Mesothelial cell of epicardium (in vitro differentiated cells): ENCODE results near the gene FBXO10. TPM values are rescaled to one million over a fixed set of nuclear protein-coding genes. Genes with fewer than 3 reads are reported as not detected.
"Not testable (repeated sequence)": the region's sequence is repeated elsewhere in the genome, so short reads cannot be mapped to it uniquely, and the experiment has no call there.

Experiments used
- DNase-seq, 2 experiments: peaks; one replicate each; pipeline ENCODE4 v3.0.0; 2021; ENCODE audit warnings: low spot score in 2 of 2; ENCODE audit not compliant: unreplicated experiment in 2 of 2
- H3K27ac Mint-ChIP-seq: 2 replicates; pipeline ENCODE4 v1.8.0; 2021; ENCODE audit warnings: mixed read lengths
- H3K27me3 Mint-ChIP-seq: 2 replicates; pipeline ENCODE4 v1.8.0; 2021; ENCODE audit warnings: low read depth, mixed read lengths
- H3K36me3 Mint-ChIP-seq: 2 replicates; pipeline ENCODE4 v1.8.0; 2021; ENCODE audit warnings: mixed read lengths
- H3K4me1 Mint-ChIP-seq: 2 replicates; pipeline ENCODE4 v1.8.0; 2021; ENCODE audit warnings: mixed read lengths
- H3K4me3 Mint-ChIP-seq: 2 replicates; pipeline ENCODE4 v1.8.0; 2021; ENCODE audit warnings: mild to moderate bottlenecking, moderate library complexity, mixed read lengths
- H3K9me3 Mint-ChIP-seq: 2 replicates; pipeline ENCODE4 v1.8.0; 2021; ENCODE audit warnings: mixed read lengths
- total RNA-seq: library from RNA; stranded (reverse); gene quantifications from 3 replicates; pipeline ENCODE4 v1.2.1, GENCODE V29; 2021
- TF ChIP-seq, protein P1 (sequence below): fragments of 200-600 bp; sonication (generic); IDR thresholded peaks from one replicate; pipeline ENCODE4 v1.5.0; 2021; ENCODE audit warnings: antibody characterized with exemption; ENCODE audit not compliant: unreplicated experiment

Gene FBXO10
- total RNA-seq, 1 donor from 2014 or later = 26.6 TPM

DNA sequence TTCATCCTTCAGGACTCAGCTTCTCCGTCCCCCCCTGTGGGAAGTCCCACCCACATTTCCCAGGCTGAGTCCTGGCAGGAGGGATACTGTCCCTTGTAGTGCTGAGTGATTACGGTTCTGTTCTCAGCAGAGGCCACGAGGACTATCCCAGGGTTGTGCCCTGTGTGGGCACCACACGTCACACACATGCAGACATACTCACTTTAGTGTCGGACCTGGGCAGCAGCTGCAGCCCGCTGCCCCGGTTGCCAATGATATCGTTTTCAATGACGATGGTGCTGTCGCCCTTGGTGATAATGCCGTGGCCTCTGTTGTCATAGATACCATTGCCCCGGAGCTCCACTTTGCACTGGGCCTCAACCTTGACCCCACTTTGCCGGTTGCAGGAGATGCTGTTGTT lies 58.3 kb downstream of the FBXO10 start:
- Mint-ChIP-seq H3K4me3 (no peak overlapping the region), H3K27ac (no peak overlapping the region), H3K4me1 (no peaks in the 10 kb centered on the region), H3K27me3 (no peaks in the 10 kb centered on the region), H3K36me3 (peaks cover 29% of the 10 kb centered on the region), H3K9me3 (no peaks in the 10 kb centered on the region)
- TF ChIP-seq, protein P1, sequence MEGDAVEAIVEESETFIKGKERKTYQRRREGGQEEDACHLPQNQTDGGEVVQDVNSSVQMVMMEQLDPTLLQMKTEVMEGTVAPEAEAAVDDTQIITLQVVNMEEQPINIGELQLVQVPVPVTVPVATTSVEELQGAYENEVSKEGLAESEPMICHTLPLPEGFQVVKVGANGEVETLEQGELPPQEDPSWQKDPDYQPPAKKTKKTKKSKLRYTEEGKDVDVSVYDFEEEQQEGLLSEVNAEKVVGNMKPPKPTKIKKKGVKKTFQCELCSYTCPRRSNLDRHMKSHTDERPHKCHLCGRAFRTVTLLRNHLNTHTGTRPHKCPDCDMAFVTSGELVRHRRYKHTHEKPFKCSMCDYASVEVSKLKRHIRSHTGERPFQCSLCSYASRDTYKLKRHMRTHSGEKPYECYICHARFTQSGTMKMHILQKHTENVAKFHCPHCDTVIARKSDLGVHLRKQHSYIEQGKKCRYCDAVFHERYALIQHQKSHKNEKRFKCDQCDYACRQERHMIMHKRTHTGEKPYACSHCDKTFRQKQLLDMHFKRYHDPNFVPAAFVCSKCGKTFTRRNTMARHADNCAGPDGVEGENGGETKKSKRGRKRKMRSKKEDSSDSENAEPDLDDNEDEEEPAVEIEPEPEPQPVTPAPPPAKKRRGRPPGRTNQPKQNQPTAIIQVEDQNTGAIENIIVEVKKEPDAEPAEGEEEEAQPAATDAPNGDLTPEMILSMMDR = no peak
- DNase-seq = no peak

- TF ChIP-seq, protein P1 = no peak
- DNase-seq = no peak
- no peaks in the 10 kb centered on the region for H3K4me1 Mint-ChIP-seq
- H3K27me3 Mint-ChIP-seq = no peaks in the 10 kb centered on the region
- H3K4me3 Mint-ChIP-seq = no peak overlapping the region
- no peaks in the 10 kb centered on the region for H3K9me3 Mint-ChIP-seq
- peaks cover 20% of the 10 kb centered on the region for H3K36me3 Mint-ChIP-seq
- no peak overlapping the region for H3K27ac Mint-ChIP-seq
Observed at GRCh38 chr9:37515620-37516258, 60.4 kb downstream of the FBXO10 start.

GRCh38 chr9:37514999-37515398 lies 61.2 kb downstream of the FBXO10 start:
- H3K4me3 Mint-ChIP-seq = no peak overlapping the region

GRCh38 chr9:37514415-37514814 lies 61.8 kb downstream of the FBXO10 start:
- not testable (repeated sequence) for DNase-seq, H3K27ac Mint-ChIP-seq

More at GRCh38 chr9:37514999-37515398, 61.2 kb downstream of the FBXO10 start:
- Mint-ChIP-seq H3K4me1 (no peaks in the 10 kb centered on the region), H3K27me3 (no peaks in the 10 kb centered on the region), H3K27ac (no peak overlapping the region), H3K36me3 (peaks cover 16% of the 10 kb centered on the region), H3K9me3 (no peaks in the 10 kb centered on the region)
- no peak for DNase-seq
- TF ChIP-seq, protein P1 = no peak

DNA sequence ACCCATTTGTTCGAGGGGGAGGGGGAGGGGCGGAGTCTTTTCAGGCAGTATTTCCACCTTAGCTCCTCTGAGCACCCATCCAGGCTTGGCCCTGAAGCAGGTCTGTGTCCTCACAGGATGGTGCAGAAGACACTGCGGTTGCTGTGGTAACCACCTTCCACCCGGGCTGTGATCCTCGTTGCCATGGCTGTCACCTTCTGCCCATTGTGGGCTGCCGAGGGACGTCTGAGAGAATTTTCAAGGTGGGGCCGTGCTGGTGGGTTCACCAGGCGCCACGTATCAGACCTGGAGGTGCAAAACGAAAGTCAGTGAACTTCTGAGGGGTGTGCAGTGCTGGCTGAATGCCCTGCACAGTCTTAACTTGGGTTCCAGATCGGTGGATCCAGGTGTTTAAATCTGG lies 63.7 kb downstream of the FBXO10 start:
- no peaks in the 10 kb centered on the region for H3K27me3 Mint-ChIP-seq
- TF ChIP-seq, protein P1 = no peak
- no peaks in the 10 kb centered on the region for H3K9me3 Mint-ChIP-seq
- DNase-seq = no peak
- H3K36me3 Mint-ChIP-seq = peaks cover 13% of the 10 kb centered on the region
- no peak overlapping the region for H3K4me3 Mint-ChIP-seq
- H3K27ac Mint-ChIP-seq = no peak overlapping the region
- no peaks in the 10 kb centered on the region for H3K4me1 Mint-ChIP-seq

More at GRCh38 chr9:37514415-37514814, 61.8 kb downstream of the FBXO10 start:
- H3K36me3 Mint-ChIP-seq = peaks cover 16% of the 10 kb centered on the region
- not testable (repeated sequence) for H3K4me1 Mint-ChIP-seq, H3K9me3 Mint-ChIP-seq, H3K27me3 Mint-ChIP-seq, H3K4me3 Mint-ChIP-seq

- TF ChIP-seq, protein P1 = no peak
- Mint-ChIP-seq H3K36me3 (peaks cover 15% of the 10 kb centered on the region), H3K27ac (no peak overlapping the region), H3K4me1 (no peaks in the 10 kb centered on the region), H3K27me3 (no peaks in the 10 kb centered on the region), H3K4me3 (no peak overlapping the region), H3K9me3 (no peaks in the 10 kb centered on the region)
- no peak for DNase-seq
Observed at GRCh38 chr9:37511016-37512010, 64.9 kb downstream of the FBXO10 start.

DNA sequence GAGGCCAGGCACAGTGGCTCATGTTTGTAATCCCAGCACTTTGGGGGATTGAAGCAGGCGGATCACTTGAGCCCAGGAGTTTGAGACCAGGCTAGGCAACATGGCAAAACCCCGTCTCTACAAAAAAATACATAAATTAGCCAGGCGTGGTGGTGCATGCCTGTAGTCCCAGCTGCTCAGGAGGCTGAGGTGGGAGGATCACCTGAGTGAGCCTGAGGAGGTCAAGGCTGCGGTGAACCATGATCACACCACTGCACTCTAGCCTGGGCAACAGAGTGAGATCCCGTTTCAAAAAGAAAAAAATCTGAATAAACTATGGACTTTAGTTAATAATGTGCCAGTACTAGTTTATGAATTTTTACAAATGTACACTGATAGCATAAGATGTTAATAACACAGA lies 66.1 kb downstream of the FBXO10 start:
- not testable (repeated sequence) for H3K27me3 Mint-ChIP-seq, H3K4me3 Mint-ChIP-seq, H3K27ac Mint-ChIP-seq, H3K4me1 Mint-ChIP-seq, H3K9me3 Mint-ChIP-seq, DNase-seq
- H3K36me3 Mint-ChIP-seq = peaks cover 11% of the 10 kb centered on the region
